GM23338 (cell line): Measurements from ENCODE around the gene TRMT44.

Experiments
- CREB1 ChIP-seq: fragments of 250-450 bp; sonication (Bioruptor Pico); IDR thresholded peaks from 2 replicates; pipeline ENCODE4 v1.5.0; 2020; ENCODE audit warnings: low read depth, mild to moderate bottlenecking, moderate library complexity
- CTCF ChIP-seq, 2 experiments: fragments of 200-600 bp in 1 of 2; sonication (generic) in 1 of 2; conservative IDR thresholded peaks; 2 replicates each; pipeline versions ENCODE4 v1.5.1 to v1.6.1; 2016 to 2017; ENCODE audit warnings: antibody characterized with exemption in 2 of 2, low read depth in 2 of 2, mild to moderate bottlenecking in 2 of 2, moderate library complexity in 1 of 2
- ETS1 ChIP-seq: IDR thresholded peaks from 2 replicates; pipeline ENCODE4 v1.6.1; 2016; ENCODE audit warnings: antibody characterized with exemption
- EZH2 ChIP-seq: fragments of 200-600 bp; sonication (generic); IDR thresholded peaks from one replicate; pipeline ENCODE4 v1.8.0; 2017; ENCODE audit warnings: antibody characterized with exemption, mild to moderate bottlenecking, low read depth; ENCODE audit not compliant: unreplicated experiment
- EZH2phosphoT487 ChIP-seq: fragments of 200-600 bp; sonication (generic); IDR thresholded peaks from one replicate; pipeline ENCODE4 v1.8.1; 2018; ENCODE audit warnings: antibody characterized with exemption; ENCODE audit not compliant: unreplicated experiment
- JUNB ChIP-seq: IDR thresholded peaks from one replicate; pipeline ENCODE4 v1.6.1; 2016; ENCODE audit warnings: antibody characterized with exemption; ENCODE audit not compliant: unreplicated experiment
- NANOG ChIP-seq: IDR thresholded peaks from 2 replicates; pipeline ENCODE4 v1.6.1; 2016; ENCODE audit warnings: antibody characterized with exemption, borderline replicate concordance
- POLR2AphosphoS5 ChIP-seq: IDR thresholded peaks from 2 replicates; pipeline ENCODE4 v1.6.1; 2016; ENCODE audit warnings: antibody characterized with exemption, low read depth
- REST ChIP-seq: IDR thresholded peaks from one replicate; pipeline ENCODE4 v1.6.1; 2018; ENCODE audit warnings: antibody characterized with exemption; ENCODE audit not compliant: unreplicated experiment
- STAT1 ChIP-seq: IDR thresholded peaks from one replicate; pipeline ENCODE4 v1.6.1; 2016; ENCODE audit warnings: antibody characterized with exemption; ENCODE audit not compliant: unreplicated experiment
- ZNF114 ChIP-seq: fragments of 250-450 bp; sonication (Bioruptor Pico); IDR thresholded peaks from 2 replicates; pipeline ENCODE4 v1.5.0; 2020; ENCODE audit warnings: mild to moderate bottlenecking, moderate library complexity
- ZNF331 ChIP-seq: fragments of 250-450 bp; sonication (Bioruptor Pico); IDR thresholded peaks from 2 replicates; pipeline ENCODE4 v1.5.0; 2020; ENCODE audit warnings: low read depth, mild to moderate bottlenecking, moderate library complexity
- ZNF462 ChIP-seq: fragments of 250-450 bp; sonication (Bioruptor Pico); IDR thresholded peaks from 2 replicates; pipeline ENCODE4 v1.5.0; 2020; ENCODE audit warnings: mild to moderate bottlenecking, moderate library complexity

GRCh38 chr4:8494983-8495548 is 54.5 kb downstream of the TRMT44 start:
- TF ChIP-seq CTCF (conservative IDR thresholded peaks at IDR 0.05; ENCODE audit: low read depth in 2 of 2), result no peak
- no peak for TF ChIP-seq EZH2
- no peak for TF ChIP-seq POLR2AphosphoS5
- TF ChIP-seq ETS1, result no peak
- no peak for TF ChIP-seq NANOG
- no peak for TF ChIP-seq CREB1
- no peak for TF ChIP-seq JUNB
- TF ChIP-seq EZH2phosphoT487, result no peak
- TF ChIP-seq REST, result no peak
- no peak for TF ChIP-seq STAT1
- TF ChIP-seq ZNF114 (CRISPR knock-in tag), result no peak
- TF ChIP-seq ZNF331, result no peak
- no peak for TF ChIP-seq ZNF462 (CRISPR knock-in tag)
